Peyer's patch (tissue), 4 donors: ENCODE data around the gene LCA5L. TPM values are rescaled to one million over a fixed set of nuclear protein-coding genes. Genes with fewer than 3 reads are reported as not detected.
"Not testable (repeated sequence)": the region's sequence is repeated elsewhere in the genome, so short reads cannot be mapped to it uniquely, and the experiment has no call there.

Experiments
- DNase-seq, 3 donors: peaks; one replicate each; pipeline ENCODE4 v3.0.0-alpha.2; 2017 to 2019
- H3K27ac ChIP-seq, 4 donors: fragments of 200-600 bp; sonication (generic); one replicate each; pipeline ENCODE4 v1.5.1; 2016 to 2019
- H3K27me3 ChIP-seq, 2 donors: fragments of 200-600 bp; sonication (generic); one replicate each; pipeline ENCODE4 v1.5.1; 2019
- H3K36me3 ChIP-seq, 3 donors: fragments of 200-600 bp; sonication (generic); one replicate each; pipeline ENCODE4 v1.5.1; 2016 to 2019
- H3K4me1 ChIP-seq, 4 donors: fragments of 200-600 bp; sonication (generic); one replicate each; pipeline ENCODE4 v1.5.1; 2016 to 2019
- H3K4me3 ChIP-seq, 4 donors: fragments of 200-600 bp; sonication (generic); 1 replicate in 3 of 4; 2 replicates in 1 of 4; pipeline ENCODE4 v1.5.1; 2016 to 2019; ENCODE audit warnings: mild to moderate bottlenecking in 1 of 4
- H3K9me3 ChIP-seq, 4 donors: fragments of 200-600 bp; sonication (generic); one replicate each; pipeline ENCODE4 v1.5.1; 2016 to 2019; ENCODE audit warnings: mild to moderate bottlenecking in 1 of 4
- CTCF ChIP-seq, 6 experiments: fragments of 450-650 bp in 4 of 6; fragments of 200-600 bp in 2 of 6; sonication (generic) in 1 of 6; IDR thresholded peaks; one replicate each; pipeline ENCODE4 v1.5.1; 2017 to 2019; ENCODE audit warnings: antibody characterized with exemption in 6 of 6, mild to moderate bottlenecking in 3 of 6, moderate library complexity in 1 of 6
- POLR2A ChIP-seq, 2 donors: fragments of 450-650 bp; IDR thresholded peaks; one replicate each; pipeline ENCODE4 v1.5.1; 2017; ENCODE audit warnings: antibody characterized with exemption in 2 of 2, mild to moderate bottlenecking in 2 of 2, moderate library complexity in 2 of 2
- total RNA-seq, 4 donors: library from RNA; depleted of rRNA; stranded (reverse); fragments of >200 nt; gene quantifications; one replicate each; pipeline ENCODE4 v1.1.0, GENCODE V29; 2016

The LCA5L gene
- total RNA-seq, 4 donors from 2014 or later, result 0.88 to 2.0 TPM; not detected in 2

DNA sequence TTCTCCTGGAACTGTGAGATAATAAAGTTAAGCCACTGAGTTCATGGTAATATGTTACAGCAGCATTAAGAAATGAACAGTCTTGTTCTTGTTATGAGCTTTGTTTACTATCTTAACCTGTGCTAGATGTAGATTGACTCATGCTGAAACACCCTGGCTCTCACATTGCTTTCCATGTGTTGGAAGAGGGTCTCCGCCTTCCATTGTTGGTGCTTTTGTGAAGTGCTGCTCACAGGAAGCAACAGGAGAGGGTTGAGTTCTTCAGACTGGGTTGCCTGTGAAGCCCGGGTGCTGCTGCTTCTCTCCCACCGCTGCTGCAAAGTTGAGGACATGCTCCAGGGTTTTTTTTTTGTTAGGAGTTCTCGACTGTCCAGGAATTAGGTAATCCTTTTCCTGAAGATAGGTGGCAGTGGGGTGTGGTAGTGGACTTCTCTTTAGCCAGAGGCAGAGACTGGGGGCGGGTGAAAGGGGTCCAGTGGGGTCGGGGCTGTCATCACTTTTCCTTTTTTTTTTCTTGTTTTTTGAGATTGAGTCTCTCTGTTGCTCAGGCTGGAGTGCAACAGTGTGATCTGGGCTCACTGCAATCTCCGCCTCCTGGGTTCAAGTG is 68.0 kb downstream of the LCA5L start:
- Histone ChIP-seq H3K4me3 (no peak overlapping the region), H3K27ac (no peak overlapping the region), H3K9me3 (no peaks in the 10 kb centered on the region), H3K36me3 (no peaks in the 10 kb centered on the region), H3K4me1 (peaks cover 0 to 22% (median 3%) of the 10 kb centered on the region in 4 donors), H3K27me3 (no peaks in the 10 kb centered on the region)
- DNase-seq, result no peak
- TF ChIP-seq CTCF (IDR thresholded peaks at IDR 0.05), result no peak
- TF ChIP-seq POLR2A (IDR thresholded peaks at IDR 0.05), result no peak

DNA sequence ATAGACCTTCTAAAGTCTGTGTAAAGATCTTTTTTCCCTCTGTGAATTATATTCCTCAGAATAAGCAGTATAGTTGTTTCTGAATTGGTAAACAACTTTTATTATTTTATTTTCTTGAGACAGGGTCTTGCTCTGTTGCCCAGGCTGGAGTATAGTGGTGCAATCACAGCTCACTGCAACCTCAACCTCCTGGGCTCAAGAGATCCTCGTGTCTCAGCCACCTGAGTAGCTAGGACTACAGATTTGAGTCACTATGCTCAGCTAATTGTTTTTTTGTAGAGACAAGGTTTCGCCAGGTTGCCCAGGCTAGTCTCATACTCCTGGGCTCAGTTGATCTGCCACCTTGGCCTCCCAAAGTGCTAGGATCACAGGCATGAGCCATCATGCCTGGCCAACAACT is 70.1 kb downstream of the LCA5L start:
- H3K27me3 ChIP-seq, result no peaks in the 10 kb centered on the region
- TF ChIP-seq CTCF (IDR thresholded peaks at IDR 0.05) (no peak), POLR2A (IDR thresholded peaks at IDR 0.05) (no peak)
- H3K27ac ChIP-seq, result no peak overlapping the region
- H3K4me1 ChIP-seq, result peaks cover 0 to 6% (median 0%) of the 10 kb centered on the region in 4 donors
- H3K9me3 ChIP-seq, result no peaks in the 10 kb centered on the region
- no peaks in the 10 kb centered on the region for H3K36me3 ChIP-seq
- H3K4me3 ChIP-seq, result no peak overlapping the region
- no peak for DNase-seq

GRCh38 chr21:39374046-39374445 is 71.5 kb downstream of the LCA5L start:
- no peak for TF ChIP-seq CTCF (IDR thresholded peaks at IDR 0.05)
- no peak for TF ChIP-seq POLR2A (IDR thresholded peaks at IDR 0.05)
- Histone ChIP-seq H3K36me3 (no peaks in the 10 kb centered on the region), H3K4me3 (no peak overlapping the region), H3K4me1 (no peaks in the 10 kb centered on the region), H3K9me3 (no peaks in the 10 kb centered on the region), H3K27ac (no peak overlapping the region), H3K27me3 (no peaks in the 10 kb centered on the region)
- no peak for DNase-seq

GRCh38 chr21:39373634-39374033 is 71.9 kb downstream of the LCA5L start:
- no peaks in the 10 kb centered on the region for H3K4me1 ChIP-seq
- H3K4me3 ChIP-seq, result no peak overlapping the region
- H3K36me3 ChIP-seq, result no peaks in the 10 kb centered on the region
- TF ChIP-seq CTCF (IDR thresholded peaks at IDR 0.05) (peak in 3 of 6 experiments; percentile 57 to 69 (median 60)), POLR2A (IDR thresholded peaks at IDR 0.05) (no peak)
- H3K27ac ChIP-seq, result no peak overlapping the region
- no peaks in the 10 kb centered on the region for H3K27me3 ChIP-seq
- DNase-seq, result no peak
- H3K9me3 ChIP-seq, result no peaks in the 10 kb centered on the region

DNA sequence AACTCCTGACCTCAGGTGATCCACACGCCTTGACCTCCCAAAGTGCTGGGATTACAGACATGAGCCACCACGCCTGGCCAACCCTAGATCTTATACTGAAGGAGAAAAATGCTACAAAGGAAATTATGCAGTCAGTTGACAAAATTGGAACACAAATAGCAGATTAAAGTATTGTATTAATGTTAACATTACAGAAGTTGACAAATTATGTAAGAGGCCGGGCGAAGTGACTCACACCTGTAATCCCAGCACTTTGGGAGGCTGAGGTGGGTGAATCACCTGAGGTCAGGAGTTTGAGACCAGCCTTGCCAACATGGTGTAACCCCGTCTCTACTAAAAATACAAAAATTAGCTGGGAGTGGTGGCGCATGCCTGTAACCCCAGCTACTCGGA is 75.7 kb downstream of the LCA5L start:
- not testable (repeated sequence) for H3K36me3 ChIP-seq, H3K27me3 ChIP-seq, DNase-seq, H3K27ac ChIP-seq, H3K4me3 ChIP-seq, H3K9me3 ChIP-seq, H3K4me1 ChIP-seq

DNA sequence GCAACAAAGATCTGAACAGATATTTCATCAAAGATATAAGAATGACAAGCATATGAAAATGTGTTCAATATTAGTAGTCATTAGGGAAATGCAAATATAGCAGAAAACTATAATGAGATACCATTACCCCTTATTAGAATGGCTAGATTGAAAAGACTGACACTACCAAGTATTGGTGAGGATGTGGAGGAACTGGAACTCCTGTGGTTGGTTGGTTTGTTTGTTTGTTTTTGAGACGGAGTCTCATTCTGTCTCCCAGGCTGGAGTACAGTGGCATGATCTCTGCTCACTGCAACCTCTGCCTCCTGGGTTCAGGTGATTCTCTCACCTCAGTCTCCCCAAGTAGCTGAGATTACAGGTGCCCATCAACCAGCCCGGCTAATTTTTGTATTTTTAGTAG is 77.8 kb downstream of the LCA5L start:
- Histone ChIP-seq H3K4me1 (no peaks in the 10 kb centered on the region), H3K36me3 (no peaks in the 10 kb centered on the region), H3K4me3 (no peak overlapping the region), H3K27ac (no peak overlapping the region), H3K27me3 (no peaks in the 10 kb centered on the region), H3K9me3 (peaks cover 0 to 5% (median 0%) of the 10 kb centered on the region in 4 donors)
- no peak for TF ChIP-seq CTCF (IDR thresholded peaks at IDR 0.05)
- no peak for TF ChIP-seq POLR2A (IDR thresholded peaks at IDR 0.05)
- no peak for DNase-seq
